ENCODE results near the gene MAP3K14. TPM values are rescaled to one million over a fixed set of nuclear protein-coding genes. Genes with fewer than 3 reads are reported as not detected.

Gene MAP3K14
- total RNA-seq, 1 donor from 2014 or later, result 5.2 TPM

DNA sequence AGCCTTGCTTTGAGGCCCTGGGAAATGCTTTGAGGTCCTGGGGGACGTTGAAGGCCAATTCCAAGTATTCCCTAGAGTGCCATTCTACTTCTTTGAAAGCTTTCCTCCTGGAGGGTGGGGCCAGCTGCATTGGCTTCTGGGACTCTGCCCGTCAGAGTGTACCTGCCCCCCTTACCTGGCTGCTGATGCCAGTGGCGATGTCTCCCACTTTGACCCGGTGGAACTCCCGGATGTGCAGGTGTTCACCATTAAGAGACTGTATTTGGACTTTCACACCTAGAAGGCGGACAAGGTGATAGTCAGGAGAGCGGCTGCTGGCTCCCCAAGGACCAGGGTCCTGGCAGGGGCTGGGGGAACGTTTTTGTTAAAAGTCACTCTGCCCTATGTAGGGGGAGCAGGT is 51.8 kb downstream of the MAP3K14 start:
- Mint-ChIP-seq H3K9me3 (ENCODE audit: low read depth) (no peaks in the 10 kb centered on the region), H3K36me3 (ENCODE audit: low read depth) (peaks cover 35% of the 10 kb centered on the region), H3K27me3 (ENCODE audit: low read depth) (no peaks in the 10 kb centered on the region), H3K4me3 (ENCODE audit: unreplicated experiment) (no peak overlapping the region), H3K4me1 (ENCODE audit: low read depth) (peaks cover 15% of the 10 kb centered on the region), H3K27ac (ENCODE audit: unreplicated experiment) (no peak overlapping the region)
- no peak for DNase-seq (ENCODE audit: low spot score)
- TF ChIP-seq, protein P1, sequence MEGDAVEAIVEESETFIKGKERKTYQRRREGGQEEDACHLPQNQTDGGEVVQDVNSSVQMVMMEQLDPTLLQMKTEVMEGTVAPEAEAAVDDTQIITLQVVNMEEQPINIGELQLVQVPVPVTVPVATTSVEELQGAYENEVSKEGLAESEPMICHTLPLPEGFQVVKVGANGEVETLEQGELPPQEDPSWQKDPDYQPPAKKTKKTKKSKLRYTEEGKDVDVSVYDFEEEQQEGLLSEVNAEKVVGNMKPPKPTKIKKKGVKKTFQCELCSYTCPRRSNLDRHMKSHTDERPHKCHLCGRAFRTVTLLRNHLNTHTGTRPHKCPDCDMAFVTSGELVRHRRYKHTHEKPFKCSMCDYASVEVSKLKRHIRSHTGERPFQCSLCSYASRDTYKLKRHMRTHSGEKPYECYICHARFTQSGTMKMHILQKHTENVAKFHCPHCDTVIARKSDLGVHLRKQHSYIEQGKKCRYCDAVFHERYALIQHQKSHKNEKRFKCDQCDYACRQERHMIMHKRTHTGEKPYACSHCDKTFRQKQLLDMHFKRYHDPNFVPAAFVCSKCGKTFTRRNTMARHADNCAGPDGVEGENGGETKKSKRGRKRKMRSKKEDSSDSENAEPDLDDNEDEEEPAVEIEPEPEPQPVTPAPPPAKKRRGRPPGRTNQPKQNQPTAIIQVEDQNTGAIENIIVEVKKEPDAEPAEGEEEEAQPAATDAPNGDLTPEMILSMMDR (IDR thresholded peaks at IDR 0.05), result no peak

DNA sequence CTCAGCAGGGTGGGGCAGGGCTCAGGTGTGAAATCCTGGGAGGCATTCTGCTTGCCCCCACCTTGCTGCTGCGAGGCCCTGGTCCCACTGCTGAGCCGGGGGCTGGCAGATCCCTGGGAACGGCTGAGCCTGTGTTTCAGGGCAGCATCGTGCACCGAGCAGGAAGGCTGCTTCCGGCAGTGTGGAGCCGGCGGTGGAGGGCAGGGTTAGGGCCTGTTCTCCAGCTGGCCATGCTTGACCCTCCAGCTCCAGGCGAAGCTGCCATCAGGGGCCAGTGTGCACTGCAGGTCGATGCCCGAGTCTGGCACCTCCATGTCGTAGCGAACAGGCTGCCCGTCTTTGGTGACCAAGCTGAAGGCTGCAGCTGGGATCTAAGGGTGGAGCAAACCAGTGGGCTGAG is 52.4 kb downstream of the MAP3K14 start:
- Mint-ChIP-seq H3K4me1 (ENCODE audit: low read depth) (peaks cover 15% of the 10 kb centered on the region), H3K4me3 (ENCODE audit: unreplicated experiment) (no peak overlapping the region), H3K27ac (ENCODE audit: unreplicated experiment) (no peak overlapping the region), H3K27me3 (ENCODE audit: low read depth) (no peaks in the 10 kb centered on the region), H3K36me3 (ENCODE audit: low read depth) (peaks cover 31% of the 10 kb centered on the region), H3K9me3 (ENCODE audit: low read depth) (no peaks in the 10 kb centered on the region)
- TF ChIP-seq, protein P1 (IDR thresholded peaks at IDR 0.05), result no peak
- peak; percentile 91 for DNase-seq (ENCODE audit: low spot score)

DNA sequence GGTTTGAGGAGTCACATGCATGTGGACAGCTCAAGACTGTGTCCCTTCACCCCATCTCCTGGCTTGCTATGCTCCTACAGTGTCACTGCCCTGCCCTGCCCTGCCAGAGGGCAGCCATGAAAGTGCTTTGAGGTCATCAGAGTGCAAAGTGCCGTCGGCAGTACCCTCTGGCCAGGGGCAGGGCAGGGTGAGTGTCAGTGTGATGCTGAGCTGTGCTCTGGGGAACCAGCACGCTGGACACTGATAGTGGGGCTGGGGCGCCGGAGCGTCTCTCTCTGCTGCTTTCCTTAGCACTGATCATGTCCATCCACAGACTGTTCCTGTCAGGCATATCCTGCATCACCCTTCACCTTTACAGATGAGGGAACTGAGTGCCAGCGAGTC is 53.4 kb downstream of the MAP3K14 start:
- no peaks in the 10 kb centered on the region for H3K27me3 Mint-ChIP-seq (ENCODE audit: low read depth)
- H3K36me3 Mint-ChIP-seq (ENCODE audit: low read depth), result peaks cover 22% of the 10 kb centered on the region
- H3K4me3 Mint-ChIP-seq (ENCODE audit: unreplicated experiment), result no peak overlapping the region
- TF ChIP-seq, protein P1 (IDR thresholded peaks at IDR 0.05), result no peak
- peak overlapping the region; percentile 66 for H3K27ac Mint-ChIP-seq (ENCODE audit: unreplicated experiment)
- H3K4me1 Mint-ChIP-seq (ENCODE audit: low read depth), result peaks cover 15% of the 10 kb centered on the region
- DNase-seq (ENCODE audit: low spot score), result no peak
- no peaks in the 10 kb centered on the region for H3K9me3 Mint-ChIP-seq (ENCODE audit: low read depth)

DNA sequence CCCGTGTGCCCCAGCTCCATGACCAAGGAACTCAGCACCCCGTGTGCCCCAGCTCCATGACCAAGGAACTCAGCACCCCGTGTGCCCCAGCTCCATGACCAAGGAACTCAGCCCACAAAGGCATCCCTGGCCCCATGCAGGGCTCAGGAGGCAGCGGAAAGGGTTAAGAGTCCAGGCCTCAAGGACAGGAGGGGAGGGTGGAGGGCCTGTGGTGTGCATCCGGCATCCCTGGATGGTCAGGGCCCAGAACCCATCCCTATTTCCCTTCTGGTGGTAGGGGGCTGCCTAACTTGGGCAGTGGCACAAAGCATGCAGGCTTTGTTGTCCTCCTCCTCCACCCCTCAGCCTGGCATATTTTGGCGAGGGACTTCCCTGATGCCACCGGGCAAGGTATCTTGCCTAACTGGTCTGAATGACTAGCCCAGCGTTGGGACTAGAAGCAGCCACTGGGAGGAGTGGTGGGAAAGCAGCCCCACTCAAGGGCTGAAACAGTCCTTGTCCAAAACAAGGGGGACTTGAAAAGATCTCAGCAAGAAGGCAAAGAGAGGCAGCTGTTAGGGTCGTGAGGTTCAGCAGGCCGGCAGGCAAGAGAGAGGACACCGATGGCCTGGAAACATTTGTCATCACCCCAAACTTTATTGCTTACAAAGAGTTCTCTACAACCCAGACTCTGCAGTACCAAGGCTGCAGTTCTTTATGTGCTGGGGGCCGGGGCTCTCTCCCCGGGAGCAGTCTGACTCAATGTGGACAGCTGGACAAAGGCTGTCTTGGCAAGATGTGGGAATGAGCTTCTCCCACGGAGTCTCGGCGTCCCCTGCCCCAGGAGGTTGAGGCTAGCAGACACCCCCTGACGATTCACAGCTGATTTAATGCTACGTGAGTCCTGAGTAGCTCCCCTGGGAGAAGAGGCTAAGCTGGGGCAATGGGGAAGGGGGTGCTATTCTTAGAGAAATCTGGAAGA is 54.0 kb downstream of the MAP3K14 start:
- TF ChIP-seq, protein P1 (IDR thresholded peaks at IDR 0.05), result peak; percentile 24
- H3K27me3 Mint-ChIP-seq (ENCODE audit: low read depth), result no peaks in the 10 kb centered on the region
- peaks cover 15% of the 10 kb centered on the region for H3K4me1 Mint-ChIP-seq (ENCODE audit: low read depth)
- no peak for DNase-seq (ENCODE audit: low spot score)
- peaks cover 17% of the 10 kb centered on the region for H3K36me3 Mint-ChIP-seq (ENCODE audit: low read depth)
- H3K4me3 Mint-ChIP-seq (ENCODE audit: unreplicated experiment), result no peak overlapping the region
- no peaks in the 10 kb centered on the region for H3K9me3 Mint-ChIP-seq (ENCODE audit: low read depth)
- peak overlapping the region; percentile 66 for H3K27ac Mint-ChIP-seq (ENCODE audit: unreplicated experiment)

DNA sequence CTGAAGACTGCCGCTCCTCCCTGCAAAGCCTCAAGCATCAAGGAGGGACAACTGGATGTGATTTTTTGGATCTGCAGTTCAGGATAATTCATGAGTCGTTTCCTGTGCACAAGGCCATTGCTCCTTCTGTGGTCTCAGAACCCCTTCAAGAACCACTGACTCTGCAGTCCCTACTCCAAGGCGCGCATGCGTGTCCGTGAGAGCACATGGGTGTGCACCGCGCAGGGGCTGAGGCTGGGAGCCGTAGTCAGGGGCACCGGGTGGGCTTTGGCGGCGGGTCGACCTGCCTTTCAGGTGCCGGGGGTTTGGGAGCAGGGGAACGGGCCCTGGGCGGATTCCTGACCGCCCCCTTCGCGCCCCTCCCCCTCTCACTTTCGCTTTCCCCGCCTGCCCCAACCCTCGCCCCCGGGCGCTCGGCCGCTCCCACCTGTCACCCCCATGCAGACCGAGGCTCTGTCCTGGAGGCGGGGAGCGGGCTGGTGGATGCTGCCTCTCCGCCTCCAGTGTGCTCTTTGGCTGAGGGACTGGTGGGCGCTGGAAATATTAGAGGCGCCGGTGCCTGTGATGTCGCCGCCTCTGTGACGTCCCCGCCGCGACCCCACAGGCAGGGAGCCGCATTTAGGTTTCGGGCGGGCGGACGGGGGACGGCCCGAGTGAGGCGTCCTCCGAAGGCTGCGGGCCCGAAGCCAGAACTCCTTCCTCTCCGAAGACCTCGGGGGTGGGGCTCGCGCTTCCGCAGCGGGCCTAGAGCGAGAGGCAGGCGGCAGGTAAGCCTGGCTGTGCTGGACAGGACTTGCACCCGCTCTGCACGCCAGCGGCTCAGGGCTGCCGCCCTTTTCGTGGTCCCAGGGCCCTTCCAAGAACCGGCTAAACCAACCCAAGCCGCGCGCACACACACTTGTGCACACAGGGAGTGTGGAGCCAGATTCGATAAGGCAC is 55.0 kb downstream of the MAP3K14 start, which contains the start of gene SPATA32:
SPATA32 (minus strand) TSS at position 518 of the 939 bp plus-strand sequence; CDS start at position 440, 78 bp downstream.
- Mint-ChIP-seq H3K9me3 (ENCODE audit: low read depth) (no peaks in the 10 kb centered on the region), H3K4me3 (ENCODE audit: unreplicated experiment) (no peak within 1 kb of the TSS)

More for the DNA sequence above, 55.0 kb downstream of the MAP3K14 start, which contains the start of gene SPATA32:
- Mint-ChIP-seq H3K4me1 (ENCODE audit: low read depth) (peaks cover 15% of the 10 kb centered on the region), H3K27ac (ENCODE audit: unreplicated experiment) (peak within 1 kb of the TSS; percentile 66), H3K27me3 (ENCODE audit: low read depth) (peaks cover 2% of the 10 kb centered on the region), H3K36me3 (ENCODE audit: low read depth) (peaks cover 11% of the 10 kb centered on the region)
- peak; percentile 94 for DNase-seq (ENCODE audit: low spot score)
- TF ChIP-seq, protein P1 (IDR thresholded peaks at IDR 0.05), result no peak
